ENCODE results near the gene GNAI1.

GNAI1 gene

GRCh38 chr7:80257756-80258155, 123.1 kb downstream of the GNAI1 start:
- DNase-seq = no peak

DNA sequence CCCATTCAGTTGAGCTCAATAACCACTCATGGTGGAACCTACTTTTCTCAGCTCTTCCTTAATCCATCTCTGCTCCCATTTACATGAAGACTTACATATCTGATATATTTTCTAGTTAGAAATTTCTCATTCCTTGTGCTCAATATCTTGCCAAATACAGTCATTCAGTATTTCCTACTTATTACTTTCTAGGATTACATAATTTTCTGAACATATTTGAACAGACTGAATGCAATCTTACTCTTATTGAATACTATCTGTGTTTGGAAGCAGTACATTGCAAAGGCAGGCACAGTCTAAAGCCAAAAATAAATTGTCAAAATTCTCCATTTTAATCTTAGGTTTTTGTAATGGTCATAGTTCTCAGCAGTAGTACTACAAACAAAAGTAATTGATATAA, 126.0 kb downstream of the GNAI1 start:
- no peak for DNase-seq

- DNase-seq = no peak
These were observed 128.7 kb downstream of the GNAI1 start for GRCh38 chr7:80263333-80263732.

DNA sequence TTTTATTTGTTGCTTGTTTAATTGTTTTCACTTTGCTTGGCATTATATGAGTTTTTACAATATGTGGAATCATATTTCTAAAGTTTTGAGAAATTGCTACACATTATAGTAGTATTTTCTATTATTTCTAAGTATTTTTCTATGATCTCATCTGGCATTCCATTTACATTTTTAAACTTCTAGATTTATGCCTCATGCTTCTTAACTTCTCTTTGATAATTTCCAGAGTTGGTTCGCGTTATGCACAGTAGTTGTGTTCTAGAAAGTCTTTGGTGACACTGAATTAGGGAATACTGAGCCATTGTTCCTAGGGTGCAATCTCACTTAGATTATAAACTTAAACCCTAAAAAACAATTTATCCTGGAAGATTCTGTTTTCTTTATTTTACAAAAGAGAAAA, 129.2 kb downstream of the GNAI1 start:
- DNase-seq = no peak

- no peak for DNase-seq
These were observed 130.3 kb downstream of the GNAI1 start for GRCh38 chr7:80264769-80265495.

DNA sequence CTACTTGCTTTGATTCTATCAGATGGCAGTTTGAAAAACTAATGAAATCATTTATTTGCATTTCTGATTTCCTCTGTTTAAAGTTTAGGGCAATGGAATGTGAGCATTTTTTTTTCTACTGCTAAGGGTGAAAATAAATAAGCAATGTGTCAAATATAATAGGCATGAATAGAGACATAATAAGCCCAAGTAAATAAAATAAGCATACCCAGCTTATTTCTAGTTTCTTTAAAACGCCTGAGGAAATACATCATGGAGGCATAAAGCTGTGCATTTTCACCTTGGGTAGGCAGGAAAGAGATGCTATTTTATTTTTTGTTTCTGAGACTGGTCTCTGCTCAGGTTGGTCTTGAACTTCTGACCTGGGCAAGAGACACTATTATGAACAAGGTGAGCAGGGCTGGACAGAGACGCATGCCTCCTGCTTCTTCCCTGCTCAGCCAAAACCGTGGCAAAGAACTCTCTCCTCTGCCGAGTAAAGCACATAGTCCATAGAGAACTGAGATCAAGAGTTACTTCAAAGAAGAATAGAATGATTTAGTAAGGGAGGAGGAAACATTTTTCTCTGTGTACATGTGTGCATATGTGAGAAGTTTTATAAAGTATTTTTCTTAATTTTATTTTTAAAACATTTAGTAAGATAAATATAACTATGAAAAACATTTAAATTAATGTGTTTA, 138.1 kb downstream of the GNAI1 start:
- DNase-seq = no peak

DNA sequence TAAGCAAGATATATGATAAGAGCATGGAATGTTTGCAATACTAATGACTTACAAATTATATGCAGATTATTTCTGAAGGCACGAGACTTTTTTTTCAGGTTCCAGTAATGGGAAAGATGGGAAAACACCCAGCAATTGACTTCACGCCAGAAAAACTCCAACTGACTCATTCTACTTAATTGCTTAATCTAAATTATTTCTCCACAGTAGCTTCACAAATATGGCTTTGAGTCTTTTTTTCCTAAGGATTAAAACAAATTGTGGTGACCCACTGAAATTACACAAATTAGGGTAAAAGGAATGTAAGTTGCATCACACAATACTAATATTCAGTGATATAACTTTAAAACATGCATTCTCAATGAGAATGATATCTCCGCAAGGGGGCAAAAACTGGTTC, 138.7 kb downstream of the GNAI1 start:
- DNase-seq = peak; percentile 30 to 73 (median 46)

- DNase-seq = no peak
These were observed 140.6 kb downstream of the GNAI1 start for GRCh38 chr7:80275192-80275605.
